K562 (cell line): ENCODE measurements around the gene ADAM23. TPM values are rescaled to one million over a fixed set of nuclear protein-coding genes. Genes with fewer than 3 reads are reported as not detected.

Experiments
- ATAC-seq: fragments of 200-7000 bp; cut with Tn5 transposase; 3 replicates; pipeline ENCODE4 v1.9.1; 2020; ENCODE audit warnings: moderate library complexity
- Bru-seq: library from RNA; stranded (reverse); fragments of 400-500 nt; gene quantifications from one replicate; lab custom pipeline; 2021; lab: Mats Ljungman, UMichigan
- BruChase-seq, 2 experiments: library from RNA; stranded (reverse); fragments of 400-500 nt; gene quantifications; one replicate each; lab custom pipeline; 2021; lab: Mats Ljungman, UMichigan
- BruUV-seq: library from RNA; stranded (reverse); fragments of 400-500 nt; replicated peaks from 2 replicates; lab custom pipeline; 2021; lab: Mats Ljungman, UMichigan
- CTCF ChIA-PET: fragments of 300-600 bp; formaldehyde crosslinking; extraction: SDS; loops from one replicate; lab custom pipeline; 2021; ENCODE audit warnings: low intra/inter-chr PET ratio; lab: Yijun Ruan, JAX
- POLR2A ChIA-PET: fragments of 300-600, 350-650 bp; sonication (Branson Sonifier 250); formaldehyde crosslinking; extraction: SDS; loops from one replicate; lab custom pipeline; 2021; ENCODE audit warnings: antibody characterized with exemption, inconsistent platforms; lab: Yijun Ruan, JAX
- DNase-seq, 4 experiments: peaks; one replicate each; pipeline versions ENCODE4 v3.0.0 to v3.0.0-alpha.2; 2011 to 2018; ENCODE audit warnings: low spot score in 3 of 4, mixed read lengths in 3 of 4; ENCODE audit errors: extremely low read depth in 1 of 4
- FAIRE-seq: peaks from 2 replicates; lab custom pipeline; 2011; peaks lifted over from hg19 to GRCh38; lab: Jason Lieb, UNC
- H2AFZ ChIP-seq: 2 replicates; pipeline ENCODE4 v1.6.0; 2011; ENCODE audit warnings: low read depth, low read length, control low read depth, inconsistent platforms
- H3K27ac ChIP-seq: fragments of 200-600 bp; 3 replicates; pipeline ENCODE4 v1.8.0; 2011; ENCODE audit warnings: low read depth, mild to moderate bottlenecking, control low read depth, inconsistent platforms, low read length, moderate library complexity, mixed read lengths; ENCODE audit errors: extremely low read depth
- H3K27me3 ChIP-seq, 2 experiments: fragments of 300-600 bp in 1 of 2; 2 replicates in 1 of 2; 3 replicates in 1 of 2; pipeline versions ENCODE4 v1.6.0 to v1.8.0; 2011; ENCODE audit warnings: inconsistent platforms in 2 of 2, low read length in 2 of 2, mild to moderate bottlenecking in 1 of 2, mixed read lengths in 1 of 2, moderate library complexity in 1 of 2; ENCODE audit not compliant: control insufficient read depth in 2 of 2, insufficient read depth in 2 of 2
- H3K36me3 ChIP-seq: fragments of 300-600 bp; 3 replicates; pipeline ENCODE4 v1.8.0; 2011; ENCODE audit warnings: mild to moderate bottlenecking, low read length, inconsistent platforms; ENCODE audit not compliant: control insufficient read depth, insufficient read depth
- H3K4me1 ChIP-seq, 2 experiments: fragments of 200-600 bp in 1 of 2; replicated peaks in 1 of 2; 2 replicates in 1 of 2; 3 replicates in 1 of 2; pipeline versions ENCODE4 v1.5.1 to v1.8.0; 2011; ENCODE audit warnings: inconsistent platforms in 2 of 2, low read length in 2 of 2, mild to moderate bottlenecking in 1 of 2, mixed read lengths in 1 of 2, moderate library complexity in 1 of 2; ENCODE audit not compliant: control insufficient read depth in 2 of 2, insufficient read depth in 2 of 2
- H3K4me2 ChIP-seq: 2 replicates; pipeline ENCODE4 v1.6.1; 2011; ENCODE audit warnings: low read length, control low read depth, inconsistent platforms, mixed read lengths; ENCODE audit not compliant: insufficient read depth
- H3K4me3 ChIP-seq: fragments of 200-600 bp; sonication (generic), shearing (Covaris generic); 2 replicates; pipeline ENCODE4 v1.5.1; 2016; ENCODE audit warnings: control low read depth, inconsistent platforms
- H3K79me2 ChIP-seq: fragments of 200-600 bp; 3 replicates; pipeline ENCODE4 v1.8.0; 2011; ENCODE audit warnings: low read length, inconsistent platforms; ENCODE audit not compliant: control insufficient read depth, insufficient read depth
- H3K9ac ChIP-seq, 2 experiments: 2 replicates each; pipeline versions ENCODE4 v1.6.0 to v1.6.1; 2011; ENCODE audit warnings: low read depth in 2 of 2, low read length in 2 of 2, control low read depth in 1 of 2, inconsistent platforms in 1 of 2, mild to moderate bottlenecking in 1 of 2, mixed read lengths in 1 of 2; ENCODE audit not compliant: insufficient read depth in 1 of 2
- H3K9me1 ChIP-seq: one replicate; pipeline ENCODE4 v1.6.0; 2011; ENCODE audit warnings: inconsistent platforms, mild to moderate bottlenecking, low read length, moderate library complexity; ENCODE audit not compliant: control insufficient read depth, insufficient read depth
- H3K9me3 ChIP-seq: replicated peaks from 2 replicates; pipeline ENCODE4 v1.5.1; 2011; ENCODE audit warnings: low read depth, low read length, inconsistent platforms; ENCODE audit not compliant: control insufficient read depth, insufficient read depth
- H4K20me1 ChIP-seq: replicated peaks from 2 replicates; pipeline ENCODE4 v1.6.1; 2011; ENCODE audit warnings: low read length, inconsistent platforms, mixed read lengths; ENCODE audit not compliant: control insufficient read depth, insufficient read depth
- CREB5 ChIP-seq: fragments of 250-450 bp; sonication (Bioruptor Pico); IDR thresholded peaks from 2 replicates; pipeline ENCODE4 v1.5.0; 2020; ENCODE audit warnings: mild to moderate bottlenecking
- CXXC5 ChIP-seq: fragments of 250-450 bp; sonication (Bioruptor Pico); IDR thresholded peaks from 2 replicates; pipeline ENCODE4 v1.8.0; 2022; ENCODE audit warnings: inconsistent platforms, mild to moderate bottlenecking, moderate library complexity
- WGBS: fragments of 100-300 bp; shearing (Covaris generic); methylation state at CpG from one replicate; pipeline ENCODE4 v1.1.6; 2016; ENCODE audit warnings: low coverage, mixed read lengths; ENCODE audit not compliant: insufficient coverage; ENCODE audit errors: missing lambda C conversion rate; 5-methylcytosine and 5-hydroxymethylcytosine counted together
- in situ Hi-C: fragments of 300-500 bp; cut with MboI; formaldehyde crosslinking; loops from 4 replicates; pipeline ENCODE4 v1.15.0; 2018; ENCODE audit warnings: inconsistent platforms, mixed read lengths
- intact Hi-C: fragments of 100-400 bp; cut with micrococcal nuclease; formaldehyde crosslinking; loops from 2 replicates; pipeline ENCODE4 v1.14.2; 2022
- long read RNA-seq, 3 experiments: library from polyadenylated mRNA in 2 of 3; library from RNA in 1 of 3; unstranded in 2 of 3; stranded (forward) in 1 of 3; transcript quantifications; one replicate each; pipeline ENCODE4 v2.0.0, GENCODE V29; 2019 to 2022
- polyA minus RNA-seq, 3 experiments: library from RNA; depleted of rRNA, polyadenylated mRNA; stranded (reverse); fragments of >200 nt; gene quantifications; 2 replicates each; pipeline ENCODE4 v1.2.3, GENCODE V29; 2011
- polyA plus RNA-seq, 8 experiments: library from polyadenylated mRNA; depleted of rRNA in 4 of 8; stranded (reverse) in 5 of 8; unstranded in 3 of 8; fragments of >200 nt; fragmentation: Nextera tagmentation in 2 of 8; fragmentation: Illumina TruSeq in 1 of 8; extraction: Ambion mirVana in 2 of 8; extraction: Trizol in 1 of 8; gene quantifications; 2 replicates each; pipeline versions ENCODE4 v1.2.1 to v1.2.3, GENCODE V29; 2011 to 2014; ENCODE audit warnings: inconsistent platforms in 1 of 8, missing spikeins in 1 of 8
- total RNA-seq, 7 experiments: library from RNA; depleted of rRNA in 6 of 7; stranded (reverse); fragments of >200 nt in 6 of 7; fragmentation: Illumina TruSeq in 2 of 7; extraction: Trizol in 2 of 7; gene quantifications; 2 replicates each; pipeline versions ENCODE4 v1.2.1 to v1.2.3, GENCODE V29; 2011 to 2021; ENCODE audit warnings: low replicate concordance in 1 of 7

The ADAM23 gene
- not detected in 2 replicates for total RNA-seq (2011; cell fraction: chromatin; rRNA removed; ENCODE audit: low replicate concordance)
- not detected in 2 replicates for total RNA-seq (2011; cell fraction: nucleolus; rRNA removed)
- total RNA-seq (2011; cell fraction: nucleoplasm; rRNA removed): not detected in 2 replicates
- total RNA-seq (2014; rRNA removed) (not detected in 2 replicates), total RNA-seq (2014; rRNA removed; fragmentation: Illumina TruSeq; extraction: Trizol) (not detected in 2 replicates), total RNA-seq (2015; rRNA removed; fragmentation: Illumina TruSeq; extraction: Trizol) (not detected in 2 replicates), total RNA-seq (2021) (0.02 and 0.16 TPM in 2 replicates), polyA plus RNA-seq (2011; rRNA removed) (not detected in 2 replicates), polyA plus RNA-seq (2014; fragmentation: Illumina TruSeq; extraction: Trizol) (not detected in 2 replicates), polyA plus RNA-seq (2014; fragmentation: Nextera tagmentation; extraction: Ambion mirVana) (not detected), polyA plus RNA-seq (2014; rRNA removed) (not detected in 2 replicates), polyA minus RNA-seq (2011; rRNA and poly(A)+ RNA removed) (not detected in 2 replicates), Bru-seq, nascent RNA (percentile 2 among the genes with signal in this experiment), BruChase-seq, experiment 1, labeled RNA remaining after a 2-hour chase (percentile 0 among the genes with signal in this experiment), BruChase-seq, experiment 2, labeled RNA remaining after a 6-hour chase (percentile 0 among the genes with signal in this experiment)
- not detected in 2 replicates for polyA plus RNA-seq (2011; cell fraction: cytosol; rRNA removed)
- not detected in 2 replicates for polyA plus RNA-seq (2011; cell fraction: nucleus; rRNA removed)
- not detected in 2 replicates for polyA plus RNA-seq (2012)
- not detected in 2 replicates for polyA minus RNA-seq (2011; cell fraction: cytosol; rRNA and poly(A)+ RNA removed)
- polyA minus RNA-seq (2011; cell fraction: nucleus; rRNA and poly(A)+ RNA removed): not detected in 2 replicates
- long read RNA-seq, experiment 1: 0 reads
- long read RNA-seq, experiment 2: 0 reads
- long read RNA-seq, experiment 3: 0 reads

GRCh38 chr2:206442833-206443734, at the start of gene ADAM23:
Gene ADAM23, plus strand, starts transcription at chr2:206443532. Its CDS starts 335 bp downstream, at chr2:206443867.
- Histone ChIP-seq H3K4me2 (no peak within 1 kb of the TSS), H3K4me3 (no peak within 1 kb of the TSS), H3K9me3 (no peaks in the 10 kb centered on the region), H3K27me3 (peaks cover 4 to 19% of the 10 kb centered on the region in 2 experiments; a peak in 4 of 5 replicates), H3K27ac (no peak within 1 kb of the TSS), H3K79me2 (no peaks in the 10 kb centered on the region), H2AFZ (no peak within 1 kb of the TSS), H3K4me1 (peaks cover 0 to 10% of the 10 kb centered on the region in 2 experiments; a peak in 2 of 5 replicates), H3K9ac (no peak within 1 kb of the TSS), H3K36me3 (no peaks in the 10 kb centered on the region), H3K9me1 (no peaks in the 10 kb centered on the region), H4K20me1 (0 out of 2 replicates have a peak, but pooled peaks cover 2% of the 10 kb centered on the region)
- intact Hi-C loops: no loop called here
- in situ Hi-C loops: no loop called here
- POLR2A ChIA-PET: no interaction called here
- ATAC-seq (no peak), FAIRE-seq (no peak), DNase-seq (peak; percentile 2 to 39 (median 22))
- BruUV-seq: no TSS peak
- WGBS: 22% methylated on average over 18 of the region's 81 CpGs
- CTCF ChIA-PET: no interaction called here
- 0 out of 2 replicates have a peak, but pooled peaks have one; percentile 14 for TF ChIP-seq CXXC5 (CRISPR knock-in tag)
- no peak for TF ChIP-seq CREB5 (CRISPR knock-in tag)
